Measurements from ENCODE around the gene C22orf39. TPM values are rescaled to one million over a fixed set of nuclear protein-coding genes. Genes with fewer than 3 reads are reported as not detected.

Gene C22orf39
- total RNA-seq, 2 experiments from 2014 or later, result 29.3 to 30.2 TPM

GRCh38 chr22:19472233-19472632, 24.7 kb upstream of the C22orf39 start:
- Mint-ChIP-seq H3K4me1 (ENCODE audit: low read depth) (peaks cover 12% of the 10 kb centered on the region), H3K27ac (no peak overlapping the region), H3K36me3 (ENCODE audit: low read depth) (peaks cover 34% of the 10 kb centered on the region), H3K27me3 (ENCODE audit: low read depth) (no peaks in the 10 kb centered on the region), H3K4me3 (no peak overlapping the region), H3K9me3 (no peaks in the 10 kb centered on the region)
- CTCF ChIA-PET, result no interaction called here
- intact Hi-C loops (cut with micrococcal nuclease), result no loop called here
- DNase-seq, result no peak

DNA sequence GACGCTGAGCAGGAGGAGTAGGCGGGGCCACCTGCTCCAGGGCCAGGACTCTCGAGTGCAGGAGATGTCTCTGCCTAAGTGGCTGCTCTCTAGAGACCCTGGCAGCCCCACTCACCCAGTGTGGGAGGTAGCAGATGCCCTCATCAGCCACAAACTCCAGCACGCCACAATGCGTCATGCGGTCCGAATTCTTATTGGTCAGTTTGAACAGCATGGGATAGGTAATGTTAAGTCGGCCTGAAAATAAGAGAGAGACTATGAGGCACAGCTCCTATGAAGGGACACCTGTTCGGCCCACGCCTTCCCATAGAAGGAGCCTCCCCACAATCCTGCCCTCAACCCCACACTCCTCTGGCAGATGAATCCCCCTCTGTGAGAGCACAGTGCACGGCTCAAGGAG, 24.1 kb upstream of the C22orf39 start:
- Mint-ChIP-seq H3K4me3 (no peak overlapping the region), H3K36me3 (ENCODE audit: low read depth) (peaks cover 34% of the 10 kb centered on the region), H3K27me3 (ENCODE audit: low read depth) (no peaks in the 10 kb centered on the region), H3K9me3 (no peaks in the 10 kb centered on the region), H3K4me1 (ENCODE audit: low read depth) (peaks cover 9% of the 10 kb centered on the region), H3K27ac (no peak overlapping the region)
- no peak for DNase-seq
- intact Hi-C loops (cut with micrococcal nuclease), result no loop called here
- CTCF ChIA-PET, result no interaction called here

- intact Hi-C loops (cut with micrococcal nuclease), result no loop called here
- Mint-ChIP-seq H3K4me1 (ENCODE audit: low read depth) (peaks cover 3% of the 10 kb centered on the region), H3K27ac (no peak overlapping the region), H3K36me3 (ENCODE audit: low read depth) (peaks cover 39% of the 10 kb centered on the region), H3K4me3 (no peak overlapping the region), H3K27me3 (ENCODE audit: low read depth) (no peaks in the 10 kb centered on the region), H3K9me3 (no peaks in the 10 kb centered on the region)
- DNase-seq, result no peak
- CTCF ChIA-PET, result no interaction called here
Observed at GRCh38 chr22:19470010-19470409, 22.5 kb upstream of the C22orf39 start.

DNA sequence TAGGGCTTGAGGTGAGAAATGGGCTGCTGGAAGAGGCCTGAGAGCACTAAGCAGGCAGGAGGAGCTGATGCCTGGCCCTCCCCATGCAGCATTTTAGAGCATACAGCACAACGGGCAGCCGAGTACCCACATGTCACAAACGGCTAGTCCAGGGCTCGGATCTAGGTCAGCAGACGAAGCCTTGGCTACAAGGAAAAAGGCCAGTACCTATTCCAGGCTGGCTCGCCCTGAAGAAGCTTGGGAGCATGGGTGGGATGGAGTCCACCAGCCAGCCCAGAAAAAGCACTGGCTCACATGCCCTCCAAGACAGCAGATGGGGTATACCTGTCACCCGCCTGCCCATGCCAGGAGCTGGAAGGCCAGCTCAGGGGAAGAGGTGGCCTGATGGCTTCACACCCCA, 21.9 kb upstream of the C22orf39 start:
- Mint-ChIP-seq H3K36me3 (ENCODE audit: low read depth) (peaks cover 41% of the 10 kb centered on the region), H3K27me3 (ENCODE audit: low read depth) (no peaks in the 10 kb centered on the region), H3K4me3 (no peak overlapping the region), H3K27ac (no peak overlapping the region), H3K4me1 (ENCODE audit: low read depth) (peaks cover 3% of the 10 kb centered on the region), H3K9me3 (no peaks in the 10 kb centered on the region)
- no peak for DNase-seq
- CTCF ChIA-PET, result no interaction called here
- intact Hi-C loops (cut with micrococcal nuclease), result no loop called here

DNA sequence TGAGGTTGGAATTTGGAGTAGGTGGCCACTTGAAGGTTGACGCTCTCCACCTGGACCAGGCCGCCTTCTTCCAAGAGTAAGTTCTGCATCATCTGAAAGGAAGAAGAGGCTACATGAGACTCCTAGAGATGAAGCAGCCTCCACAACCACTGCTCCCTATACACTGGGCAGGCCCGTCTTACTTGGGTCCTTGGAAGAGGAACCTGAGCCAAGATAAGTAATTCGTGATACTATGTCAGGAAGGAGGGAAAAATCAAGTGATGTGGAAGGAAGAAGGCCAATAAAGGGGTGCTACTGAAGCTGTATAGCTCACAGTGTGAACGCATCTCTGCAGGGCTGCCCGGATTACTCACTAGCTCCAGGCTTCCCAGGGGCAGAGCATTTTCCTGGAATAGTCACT, 20.4 kb upstream of the C22orf39 start:
- H3K27ac Mint-ChIP-seq, result no peak overlapping the region
- no peak for DNase-seq
- H3K4me1 Mint-ChIP-seq (ENCODE audit: low read depth), result no peaks in the 10 kb centered on the region
- H3K27me3 Mint-ChIP-seq (ENCODE audit: low read depth), result no peaks in the 10 kb centered on the region
- no peaks in the 10 kb centered on the region for H3K9me3 Mint-ChIP-seq
- H3K36me3 Mint-ChIP-seq (ENCODE audit: low read depth), result peaks cover 37% of the 10 kb centered on the region
- CTCF ChIA-PET, result no interaction called here
- no peak overlapping the region for H3K4me3 Mint-ChIP-seq
- intact Hi-C loops (cut with micrococcal nuclease), result no loop called here

GRCh38 chr22:19466848-19467752, 19.6 kb upstream of the C22orf39 start:
- peaks cover 33% of the 10 kb centered on the region for H3K36me3 Mint-ChIP-seq (ENCODE audit: low read depth)
- intact Hi-C loops (cut with micrococcal nuclease), result no loop called here
- no peak overlapping the region for H3K27ac Mint-ChIP-seq
- H3K4me3 Mint-ChIP-seq, result no peak overlapping the region
- H3K4me1 Mint-ChIP-seq (ENCODE audit: low read depth), result no peaks in the 10 kb centered on the region
- DNase-seq, result no peak
- no peaks in the 10 kb centered on the region for H3K9me3 Mint-ChIP-seq
- CTCF ChIA-PET, result no interaction called here
- no peaks in the 10 kb centered on the region for H3K27me3 Mint-ChIP-seq (ENCODE audit: low read depth)

DNA sequence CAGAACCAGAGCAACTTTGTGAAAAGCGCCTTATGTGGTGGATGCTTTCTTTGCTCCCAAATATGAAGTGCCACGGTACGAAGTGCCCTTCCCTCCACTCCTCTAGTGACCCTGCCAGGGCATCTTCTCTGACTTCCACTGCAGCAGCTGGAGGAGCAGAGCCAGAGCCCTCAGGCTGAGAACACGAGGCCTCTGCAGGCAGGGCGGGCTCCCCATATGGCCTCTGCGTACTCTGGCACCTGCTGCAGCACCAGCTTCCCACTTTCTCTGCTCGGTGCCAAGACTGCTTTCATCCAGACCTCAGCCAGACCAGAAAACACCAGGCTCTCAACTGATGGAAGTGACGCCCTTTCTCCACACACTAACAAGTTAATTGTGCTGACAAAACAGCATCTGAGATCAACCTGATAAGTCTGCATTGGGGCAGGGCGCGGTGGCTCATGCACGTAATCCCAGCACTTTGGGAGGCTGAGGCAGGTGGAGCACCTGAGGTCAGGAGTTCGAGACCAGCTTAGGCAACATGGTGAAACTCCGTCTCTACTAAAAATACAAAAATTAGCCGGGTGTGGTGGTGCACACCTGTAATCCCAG, 18.7 kb upstream of the C22orf39 start:
- DNase-seq, result no peak
- intact Hi-C loops (cut with micrococcal nuclease), result no loop called here
- H3K36me3 Mint-ChIP-seq (ENCODE audit: low read depth), result peaks cover 26% of the 10 kb centered on the region
- H3K4me3 Mint-ChIP-seq, result no peak overlapping the region
- H3K4me1 Mint-ChIP-seq (ENCODE audit: low read depth), result no peaks in the 10 kb centered on the region
- CTCF ChIA-PET, result no interaction called here
- H3K27me3 Mint-ChIP-seq (ENCODE audit: low read depth), result no peaks in the 10 kb centered on the region
- no peak overlapping the region for H3K27ac Mint-ChIP-seq
- H3K9me3 Mint-ChIP-seq, result no peaks in the 10 kb centered on the region

DNA sequence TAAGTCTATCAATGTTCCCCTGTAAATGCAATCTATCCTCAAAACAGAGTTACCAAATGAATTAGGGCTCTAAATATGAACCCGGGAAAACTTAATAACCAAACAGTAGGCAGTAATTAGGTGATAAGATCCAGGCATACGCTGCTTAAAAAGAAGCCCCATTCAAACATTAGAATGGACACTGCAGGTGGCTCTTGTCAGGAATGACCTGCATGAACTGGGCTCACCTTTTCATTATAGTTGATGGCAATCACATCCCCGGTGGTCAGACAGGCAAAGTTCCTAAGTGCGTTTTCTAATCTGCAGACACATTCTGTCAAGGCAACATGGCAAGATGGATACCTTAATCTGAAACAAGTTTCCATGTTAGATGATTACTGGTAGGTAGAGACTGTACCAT, 17.5 kb upstream of the C22orf39 start:
- intact Hi-C loops (cut with micrococcal nuclease), result no loop called here
- no peak overlapping the region for H3K27ac Mint-ChIP-seq
- CTCF ChIA-PET, result no interaction called here

DNA sequence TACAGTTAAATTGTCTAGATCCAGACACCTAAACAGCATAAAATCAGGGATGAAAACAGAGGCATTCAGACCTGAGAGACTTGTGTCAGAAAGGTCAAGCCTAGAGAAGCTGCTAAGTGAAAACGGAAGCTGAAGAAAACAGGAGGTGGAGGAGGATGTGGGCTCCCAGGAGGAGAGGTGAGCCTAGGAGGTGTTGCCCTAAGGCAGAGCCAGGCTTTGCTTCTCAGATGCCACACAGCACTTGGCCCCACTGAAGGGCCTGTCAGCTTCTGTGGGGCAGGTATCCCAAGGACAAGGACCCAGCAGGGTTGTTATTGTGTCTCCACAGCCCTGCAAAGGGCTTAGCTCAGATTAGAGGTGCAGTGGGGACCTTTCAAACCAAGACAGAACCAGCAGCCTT, 17.0 kb upstream of the C22orf39 start:
- CTCF ChIA-PET, result no interaction called here
- Mint-ChIP-seq H3K36me3 (ENCODE audit: low read depth) (peaks cover 22% of the 10 kb centered on the region), H3K27me3 (ENCODE audit: low read depth) (no peaks in the 10 kb centered on the region), H3K9me3 (no peaks in the 10 kb centered on the region), H3K4me1 (ENCODE audit: low read depth) (no peaks in the 10 kb centered on the region), H3K4me3 (no peak overlapping the region), H3K27ac (no peak overlapping the region)
- intact Hi-C loops (cut with micrococcal nuclease), result no loop called here
- DNase-seq, result no peak

More for the DNA sequence above, 17.5 kb upstream of the C22orf39 start:
- Mint-ChIP-seq H3K4me1 (ENCODE audit: low read depth) (no peaks in the 10 kb centered on the region), H3K9me3 (no peaks in the 10 kb centered on the region), H3K36me3 (ENCODE audit: low read depth) (peaks cover 24% of the 10 kb centered on the region), H3K4me3 (no peak overlapping the region), H3K27me3 (ENCODE audit: low read depth) (no peaks in the 10 kb centered on the region)
- DNase-seq, result no peak

- Mint-ChIP-seq H3K36me3 (ENCODE audit: low read depth) (peaks cover 21% of the 10 kb centered on the region), H3K9me3 (no peaks in the 10 kb centered on the region), H3K4me1 (ENCODE audit: low read depth) (no peaks in the 10 kb centered on the region), H3K27me3 (ENCODE audit: low read depth) (no peaks in the 10 kb centered on the region), H3K4me3 (no peak overlapping the region), H3K27ac (no peak overlapping the region)
- intact Hi-C loops (cut with micrococcal nuclease), result no loop called here
- DNase-seq, result no peak
- CTCF ChIA-PET, result interaction anchor here (0.9 to 2.9 kb wide), 2 partner anchors 10 to 15 kb away, joined by 3 to 7 read pairs; partner anchors contain the start of gene UFD1
Observed at GRCh38 chr22:19463491-19464469, 16.3 kb upstream of the C22orf39 start.

DNA sequence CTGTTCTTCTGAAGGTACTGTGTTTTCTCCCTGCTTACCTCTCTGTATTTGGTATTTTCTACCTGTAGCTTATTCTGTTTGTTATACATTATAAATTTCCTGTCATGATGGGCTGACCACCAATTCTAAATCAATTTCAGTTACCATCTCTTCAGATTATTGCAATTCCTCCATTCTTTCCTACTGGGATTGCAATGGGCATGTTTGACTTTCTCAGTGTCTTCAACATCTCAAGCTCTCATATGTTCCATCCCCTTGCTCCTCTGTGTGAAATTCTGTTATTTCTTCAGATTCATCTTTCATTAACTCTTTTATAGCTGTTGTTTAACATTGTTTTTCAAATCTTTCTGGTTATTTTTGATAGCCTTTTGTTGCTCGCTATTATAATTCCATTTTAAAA, 15.5 kb upstream of the C22orf39 start:
- CTCF ChIA-PET, result interaction anchor here (2.9 kb wide), 1 partner anchor 10 kb away, joined by 7 read pairs; no protein-coding TSS in a partner anchor
- intact Hi-C loops (cut with micrococcal nuclease), result no loop called here
- no peaks in the 10 kb centered on the region for H3K9me3 Mint-ChIP-seq
- peaks cover 19% of the 10 kb centered on the region for H3K36me3 Mint-ChIP-seq (ENCODE audit: low read depth)
- H3K4me1 Mint-ChIP-seq (ENCODE audit: low read depth), result no peaks in the 10 kb centered on the region
- no peak overlapping the region for H3K4me3 Mint-ChIP-seq
- DNase-seq, result no peak
- H3K27ac Mint-ChIP-seq, result no peak overlapping the region
- no peaks in the 10 kb centered on the region for H3K27me3 Mint-ChIP-seq (ENCODE audit: low read depth)

- DNase-seq, result no peak
- Mint-ChIP-seq H3K27me3 (ENCODE audit: low read depth) (no peaks in the 10 kb centered on the region), H3K9me3 (no peaks in the 10 kb centered on the region), H3K4me1 (ENCODE audit: low read depth) (no peaks in the 10 kb centered on the region), H3K36me3 (ENCODE audit: low read depth) (peaks cover 18% of the 10 kb centered on the region), H3K27ac (no peak overlapping the region), H3K4me3 (no peak overlapping the region)
- intact Hi-C loops (cut with micrococcal nuclease), result no loop called here
- CTCF ChIA-PET, result interaction anchor here (2.9 kb wide), 1 partner anchor 12 kb away, joined by 7 read pairs; no protein-coding TSS in a partner anchor
Observed at GRCh38 chr22:19461506-19461905, 14.0 kb upstream of the C22orf39 start.
